NCI-H146 treated with DMSO at 0.1 percent for 48 hours (cell line): ENCODE data around the gene ACTRT3.
"Not testable (repeated sequence)": the region's sequence is repeated elsewhere in the genome, so short reads cannot be mapped to it uniquely, and the experiment has no call there.

ENCODE experiments used
- DNase-seq: peaks from one replicate; lab custom pipeline; 2025; ENCODE audit not compliant: unreplicated experiment; lab: John Stamatoyannopoulos, UW

The ACTRT3 gene

DNA sequence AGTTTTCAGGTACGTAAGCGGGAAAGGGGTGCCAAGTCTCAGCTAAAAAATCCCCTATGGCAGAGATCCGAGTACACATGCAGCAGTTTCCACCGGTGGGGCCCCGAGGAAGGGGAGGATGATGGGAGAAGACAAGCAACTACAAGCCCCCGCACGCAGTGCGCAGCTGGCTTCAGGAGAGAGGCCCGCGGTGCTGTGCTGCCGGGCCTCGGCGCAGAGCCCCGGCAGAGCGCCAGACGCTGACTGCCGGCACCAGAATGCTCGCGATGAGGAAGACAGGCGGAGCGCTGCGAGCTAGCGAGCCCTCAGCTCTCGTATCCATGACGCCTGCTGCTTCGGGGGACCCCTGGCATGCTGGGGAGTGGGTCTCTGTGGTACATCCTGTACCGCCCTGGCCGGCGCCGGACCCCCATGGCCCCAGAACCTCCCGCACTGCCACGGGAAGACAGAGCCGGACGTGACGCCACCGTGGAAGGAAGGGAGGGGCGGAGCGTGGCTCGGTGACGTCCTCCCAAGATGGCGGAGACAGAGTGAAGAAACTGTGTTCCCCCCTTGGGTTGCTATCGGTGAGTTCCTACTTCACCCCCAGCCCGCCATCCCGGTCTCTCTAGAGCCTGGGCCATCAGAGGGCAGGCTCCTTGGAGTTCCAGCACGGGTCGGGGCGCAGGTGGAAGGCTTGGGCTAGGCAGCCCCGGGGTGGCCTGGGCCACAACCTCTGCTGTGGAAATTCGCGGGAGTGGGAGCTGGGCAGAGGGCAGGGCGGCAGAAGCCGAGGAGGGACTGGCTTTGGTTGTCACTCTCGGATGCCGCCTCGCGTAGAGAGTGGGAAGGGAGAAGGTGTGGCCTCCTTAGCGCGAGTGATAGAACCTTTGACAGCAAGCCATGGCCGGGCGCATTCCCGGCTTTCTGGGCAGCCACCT, 3.8 kb upstream of the ACTRT3 start, which contains the start of gene MYNN:
Gene MYNN, plus strand, starts transcription at position 500 of the 920 bp plus-strand sequence. CDS start 900 bp downstream, outside the sequence.
- DNase-seq = peak; percentile 95

DNA sequence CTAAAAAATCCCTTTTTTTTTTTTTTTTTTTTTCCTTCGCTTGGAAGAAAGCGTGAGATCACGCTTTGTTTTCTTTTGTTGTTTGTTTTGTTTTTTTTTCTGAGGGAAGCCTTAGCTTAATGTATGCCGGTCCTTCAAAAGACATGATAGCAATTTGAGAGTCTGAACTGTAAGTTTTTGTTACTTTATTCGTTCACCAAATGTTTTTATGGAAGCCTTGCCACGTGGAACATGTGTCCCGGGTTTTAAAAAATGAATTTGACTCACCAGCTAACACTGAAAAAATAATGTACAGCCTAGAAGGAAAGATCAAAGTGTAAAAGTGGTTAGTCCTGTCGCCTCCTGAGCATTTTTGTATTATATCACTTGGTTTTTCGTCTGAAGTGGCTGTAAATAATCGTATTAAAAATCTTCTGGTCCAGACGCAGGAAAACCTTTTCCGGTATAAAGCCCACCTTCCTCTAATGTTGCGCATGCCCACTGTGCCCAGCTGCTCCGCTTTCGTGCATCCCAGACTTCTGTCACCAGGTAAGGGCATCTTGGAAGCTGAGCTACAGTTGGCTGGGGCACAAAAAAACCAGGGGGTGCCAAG, 3.0 kb upstream of the ACTRT3 start:
- peak; percentile 95 for DNase-seq

DNA sequence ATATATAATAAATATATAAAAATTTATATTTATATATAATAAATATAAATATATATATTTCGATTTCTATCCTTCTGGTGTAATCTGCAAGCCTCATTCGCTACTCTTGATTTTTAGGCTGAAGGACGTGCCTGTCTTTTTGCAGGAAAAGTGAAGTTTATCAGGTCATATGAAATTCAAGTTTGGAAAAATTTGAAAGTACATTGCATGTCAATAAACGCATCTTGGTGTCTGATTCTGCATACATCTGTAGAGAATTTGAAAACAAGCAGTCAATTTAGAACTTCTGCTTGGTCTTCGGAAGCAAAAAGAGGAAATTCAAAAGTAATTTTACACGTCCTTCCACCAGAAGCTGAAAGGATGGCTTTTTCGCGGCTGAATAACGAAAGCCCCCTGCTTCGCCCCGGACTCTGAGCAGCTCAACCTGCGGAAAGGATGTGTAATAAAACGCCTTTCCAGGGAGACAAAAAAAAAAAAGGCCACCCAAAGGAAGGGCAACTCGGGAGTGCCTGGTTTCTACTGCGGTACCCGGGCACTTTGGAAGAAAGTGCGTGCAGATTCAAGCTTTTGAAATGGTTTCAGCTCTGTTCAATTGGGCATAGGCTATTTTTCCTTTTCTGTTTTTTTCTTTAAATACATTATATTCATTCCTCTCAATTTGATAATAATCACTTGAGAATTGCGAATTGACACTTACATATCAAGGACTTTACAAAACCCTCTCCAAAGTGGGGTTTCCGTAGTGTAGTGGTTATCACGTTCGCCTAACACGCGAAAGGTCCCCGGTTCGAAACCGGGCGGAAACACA, 2.3 kb upstream of the ACTRT3 start:
- DNase-seq = peak; percentile 96

DNA sequence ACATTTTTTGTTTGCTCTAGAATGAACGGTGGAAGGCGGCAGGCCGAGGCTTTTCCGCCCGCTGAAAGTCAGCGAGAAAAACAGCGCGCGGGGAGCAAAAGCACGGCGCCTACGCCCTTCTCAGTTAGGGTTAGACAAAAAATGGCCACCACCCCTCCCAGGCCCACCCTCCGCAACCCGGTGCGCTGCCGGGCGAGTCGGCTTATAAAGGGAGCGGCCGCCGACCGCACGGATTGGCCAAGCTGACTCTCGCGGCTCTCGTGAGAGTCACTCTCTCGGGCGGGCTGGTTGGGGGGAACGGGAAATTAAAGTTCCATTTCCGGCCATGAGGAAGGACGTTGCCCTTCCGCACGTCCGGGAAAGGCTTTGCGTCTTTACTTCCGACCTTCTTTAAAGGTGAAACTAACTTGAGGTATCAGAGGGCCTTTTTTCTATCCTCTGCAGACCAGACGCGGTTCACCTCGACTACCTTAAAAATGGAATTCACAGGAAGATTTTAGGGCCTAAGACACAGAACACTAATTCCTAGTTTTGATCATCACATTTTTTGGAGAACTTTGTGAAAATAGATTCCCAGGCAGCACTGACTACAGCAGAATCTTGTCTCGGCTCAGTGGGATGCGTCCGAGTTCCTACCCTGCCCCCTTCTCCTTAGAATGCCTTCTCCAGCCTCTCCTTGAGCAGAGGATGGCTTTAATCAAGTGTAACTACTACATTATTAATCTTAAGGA, 4.3 kb downstream of the ACTRT3 start, which contains the start of gene TERC:
Gene TERC, minus strand, starts transcription at position 179 of the 731 bp plus-strand sequence.
- DNase-seq = peak; percentile 89

DNA sequence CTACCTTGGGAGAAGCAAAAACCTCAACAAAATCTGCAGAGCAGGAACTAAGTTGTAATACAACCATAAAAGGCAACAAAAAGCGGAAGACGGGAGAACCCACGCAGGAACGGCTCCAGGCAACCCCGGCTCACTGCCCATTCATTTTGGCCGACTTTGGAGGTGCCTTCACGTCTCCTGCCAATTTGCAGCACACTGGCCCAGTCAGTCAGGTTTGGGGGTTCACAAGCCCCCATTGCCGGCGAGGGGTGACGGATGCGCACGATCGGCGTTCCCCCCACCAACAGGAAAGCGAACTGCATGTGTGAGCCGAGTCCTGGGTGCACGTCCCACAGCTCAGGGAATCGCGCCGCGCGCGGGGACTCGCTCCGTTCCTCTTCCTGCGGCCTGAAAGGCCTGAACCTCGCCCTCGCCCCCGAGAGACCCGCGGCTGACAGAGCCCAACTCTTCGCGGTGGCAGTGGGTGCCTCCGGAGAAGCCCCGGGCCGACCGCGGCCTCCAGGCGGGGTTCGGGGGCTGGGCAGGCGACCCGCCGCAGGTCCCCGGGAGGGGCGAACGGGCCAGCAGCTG, 5.0 kb downstream of the ACTRT3 start:
- peak; percentile 35 for DNase-seq

DNA sequence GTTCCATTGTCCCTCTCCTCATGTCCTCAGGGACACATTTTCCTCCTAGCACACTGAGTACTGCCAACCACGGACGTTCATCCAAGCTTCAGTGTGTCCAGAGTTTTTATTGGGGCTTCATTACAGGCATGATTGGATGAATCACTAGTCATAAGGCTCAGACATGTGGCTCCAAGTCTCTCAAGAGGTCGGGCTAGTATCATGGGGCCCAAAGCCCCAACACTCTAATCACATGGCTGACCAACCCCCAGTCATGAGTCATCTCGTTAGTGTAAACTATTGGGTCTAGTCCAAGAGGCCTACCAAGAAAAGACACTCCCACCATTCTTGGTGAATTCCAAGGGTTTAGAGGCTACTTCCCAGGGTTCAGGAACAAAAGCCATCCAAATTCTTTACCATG, 8.9 kb downstream of the ACTRT3 start:
- no peak for DNase-seq

DNA sequence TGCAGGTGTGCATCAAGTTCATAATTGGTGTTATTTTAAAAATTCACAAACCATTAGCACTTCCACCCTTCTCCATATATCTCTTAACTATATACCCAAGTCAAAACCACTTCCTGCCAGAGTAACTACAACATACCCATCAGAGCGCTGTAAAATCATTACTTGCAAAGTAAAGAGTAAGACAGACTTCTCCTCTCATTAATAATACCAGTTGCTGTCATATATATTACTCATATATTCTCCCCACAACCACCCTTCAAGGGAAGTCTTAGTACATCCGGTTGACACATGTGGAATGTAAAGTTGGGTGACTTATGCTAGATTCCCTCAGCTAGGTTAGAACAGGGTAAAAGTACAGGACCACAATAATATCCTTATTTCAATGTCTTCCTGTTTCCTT, 10.1 kb downstream of the ACTRT3 start:
- DNase-seq = no peak

DNA sequence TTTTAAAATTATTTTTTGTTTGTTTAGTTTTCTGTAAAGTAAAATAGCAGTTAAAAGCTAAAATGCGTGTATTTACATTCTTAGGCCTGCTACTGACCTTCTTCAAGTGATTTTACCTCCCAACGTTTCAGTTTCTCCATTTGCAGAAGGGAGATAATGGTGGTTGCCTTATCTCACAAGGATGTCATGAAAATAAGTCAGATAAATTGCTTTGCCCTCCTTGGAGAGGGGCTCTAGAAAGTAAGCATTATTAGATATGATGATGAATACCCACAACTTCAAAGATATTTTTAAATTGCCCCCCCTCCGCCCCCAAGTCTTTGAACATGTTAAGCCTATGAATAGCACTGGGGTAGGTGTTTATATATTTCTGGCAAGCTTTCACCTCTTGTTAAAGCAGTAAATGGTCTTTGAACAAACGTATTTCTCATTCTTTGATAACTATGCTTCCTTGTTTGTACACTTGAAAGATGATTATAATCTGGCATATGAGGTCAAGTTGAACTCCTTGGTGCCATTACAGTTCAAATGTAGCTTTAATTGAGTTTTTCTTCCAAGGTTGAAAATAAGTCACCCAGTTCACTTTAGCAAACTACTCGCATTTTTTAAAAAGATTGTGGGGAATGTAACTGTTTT, 10.9 kb downstream of the ACTRT3 start:
- no peak for DNase-seq

DNA sequence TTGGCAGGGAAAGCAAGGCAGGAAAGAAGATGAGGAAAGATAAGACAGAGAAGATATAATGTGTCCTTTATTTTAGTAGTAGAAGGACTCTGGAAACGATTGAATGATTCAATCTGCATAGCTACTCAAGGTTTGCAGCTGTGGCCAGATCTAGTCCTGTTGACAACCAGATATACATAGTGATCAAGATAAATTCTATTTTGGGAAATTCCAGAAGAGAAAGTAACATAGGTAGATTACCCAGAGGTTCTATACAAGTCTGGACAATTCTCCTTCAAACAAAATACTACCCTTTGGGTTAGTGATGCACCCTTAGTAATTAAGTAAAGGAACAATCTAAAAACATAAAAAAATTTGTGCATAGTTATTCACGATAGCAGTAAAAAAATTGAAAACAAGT, 13.9 kb downstream of the ACTRT3 start:
- no peak for DNase-seq

DNA sequence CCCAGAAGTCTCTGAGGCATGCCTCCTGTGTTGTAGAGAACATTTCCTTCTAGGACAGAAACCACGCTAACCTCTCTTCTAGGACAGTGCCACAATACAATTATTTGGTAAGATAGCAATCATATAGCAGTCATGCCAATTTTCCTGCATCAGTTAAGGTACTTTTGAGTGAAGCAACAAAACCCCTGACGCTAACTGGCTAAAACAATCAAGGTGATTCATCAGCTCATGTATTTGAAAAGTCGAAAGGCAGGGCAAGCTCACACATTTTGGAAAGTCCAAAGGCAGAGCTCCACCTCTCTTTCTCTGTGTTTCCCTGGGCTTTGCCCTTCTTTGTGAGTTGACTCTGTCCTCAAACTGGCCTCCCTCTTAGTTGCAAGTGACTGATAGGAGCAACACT, 14.7 kb downstream of the ACTRT3 start:
- no peak for DNase-seq

DNA sequence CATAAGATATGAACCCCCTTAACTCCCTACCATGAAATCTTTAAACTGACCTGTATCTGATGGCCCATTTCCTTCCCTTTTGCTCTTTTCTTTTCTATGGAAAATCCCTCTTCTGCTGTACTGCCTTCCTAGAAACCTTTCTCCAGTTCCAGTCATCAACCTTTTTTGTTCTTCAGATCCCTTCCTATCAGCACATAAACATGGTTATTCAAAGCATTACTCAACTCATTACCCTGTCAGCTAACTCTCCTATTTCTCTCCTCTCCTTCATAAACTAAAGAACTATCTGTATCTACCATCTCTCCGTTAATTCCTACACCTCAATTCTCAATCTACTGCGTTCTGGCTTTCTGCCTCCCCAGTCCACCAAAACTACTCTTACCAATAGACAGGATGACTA, 17.5 kb downstream of the ACTRT3 start:
- DNase-seq = no peak

DNA sequence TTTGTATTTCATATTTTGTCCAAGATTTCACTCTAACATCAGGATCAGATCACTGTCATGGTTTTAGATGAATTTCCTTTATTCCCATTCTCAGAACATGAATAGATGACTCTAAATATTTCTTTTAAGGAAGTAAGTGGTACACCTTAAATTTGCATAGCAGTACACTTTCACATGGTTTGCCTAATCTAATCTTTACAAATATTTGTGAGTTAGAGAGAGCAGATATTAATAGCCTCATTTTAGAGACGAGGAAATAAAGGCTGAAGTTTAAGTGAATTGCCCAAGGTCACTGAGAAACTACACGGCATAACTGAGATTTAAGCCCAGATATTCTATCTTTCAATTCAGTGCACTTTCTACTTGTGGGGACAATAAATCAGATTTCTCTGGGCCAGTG, 18.7 kb downstream of the ACTRT3 start:
- DNase-seq = no peak

DNA sequence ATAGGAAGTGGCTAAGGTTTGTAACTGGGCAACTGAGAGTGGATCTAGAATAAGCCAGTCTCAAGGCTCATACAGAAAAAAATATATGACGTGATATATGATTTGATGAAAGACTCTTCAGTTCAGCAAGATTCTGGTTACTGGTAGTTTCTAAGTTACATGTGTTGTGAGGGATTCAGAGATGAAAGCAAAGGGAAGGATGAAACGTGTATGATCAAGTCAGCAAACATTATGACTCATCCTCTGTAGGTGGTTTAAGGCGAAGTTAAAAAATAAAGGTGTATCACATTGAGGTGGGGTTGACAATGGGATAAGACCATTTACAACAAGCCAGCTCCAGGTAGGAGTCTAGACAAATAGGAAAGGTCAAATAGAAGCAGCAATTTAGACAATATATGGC, 20.7 kb downstream of the ACTRT3 start:
- DNase-seq = no peak

DNA sequence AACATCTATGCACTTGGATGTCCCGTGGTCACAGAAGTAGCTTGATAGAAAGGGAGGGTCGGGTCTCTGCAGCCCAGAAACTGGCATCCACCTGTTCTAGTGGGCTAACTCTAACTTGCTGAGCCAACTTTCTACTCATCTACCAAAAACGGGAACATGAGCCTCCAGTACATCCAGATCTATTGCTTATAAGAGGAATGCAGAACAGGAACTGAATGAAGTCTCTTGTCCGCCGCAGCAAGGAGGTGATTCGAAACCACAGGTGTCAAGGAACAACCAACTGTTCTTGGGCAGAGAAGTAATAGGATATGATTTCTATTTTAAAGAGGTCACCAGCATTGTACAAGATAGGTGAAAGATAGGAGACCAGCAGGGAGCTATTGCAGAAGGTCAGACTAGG, 22.4 kb downstream of the ACTRT3 start:
- DNase-seq = no peak

DNA sequence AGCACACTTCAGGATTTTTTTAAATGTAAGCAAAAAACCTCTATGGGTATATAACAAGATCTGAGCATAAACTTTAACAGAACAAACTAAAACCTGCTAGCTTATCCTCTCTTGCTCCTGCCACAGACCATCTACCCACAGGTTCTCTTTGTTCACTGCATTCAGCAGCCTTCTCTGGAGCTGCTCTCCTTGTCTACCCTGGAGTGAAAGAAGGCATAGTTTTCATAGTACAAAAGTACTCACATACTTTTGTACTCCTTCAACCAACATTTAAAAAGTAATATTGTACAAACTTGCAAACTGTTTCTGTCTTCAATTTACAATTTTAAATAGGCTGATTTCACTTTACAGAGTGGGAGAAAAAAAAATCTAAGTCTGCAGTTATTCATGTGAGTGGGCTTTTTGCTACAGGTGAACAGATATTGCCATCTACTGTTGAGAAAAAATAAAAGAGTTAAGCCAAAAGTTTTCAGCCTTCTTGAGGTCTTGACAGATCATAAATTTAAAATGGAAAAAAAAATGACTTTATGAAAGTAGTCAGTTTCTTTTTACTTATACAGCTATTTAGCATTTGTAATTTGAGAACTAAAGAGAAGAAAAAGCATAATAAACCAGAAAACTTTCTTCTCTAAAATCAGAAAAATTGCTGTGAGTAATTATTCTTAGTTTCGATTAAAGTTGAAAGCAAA, 24.9 kb downstream of the ACTRT3 start:
- DNase-seq = no peak

DNA sequence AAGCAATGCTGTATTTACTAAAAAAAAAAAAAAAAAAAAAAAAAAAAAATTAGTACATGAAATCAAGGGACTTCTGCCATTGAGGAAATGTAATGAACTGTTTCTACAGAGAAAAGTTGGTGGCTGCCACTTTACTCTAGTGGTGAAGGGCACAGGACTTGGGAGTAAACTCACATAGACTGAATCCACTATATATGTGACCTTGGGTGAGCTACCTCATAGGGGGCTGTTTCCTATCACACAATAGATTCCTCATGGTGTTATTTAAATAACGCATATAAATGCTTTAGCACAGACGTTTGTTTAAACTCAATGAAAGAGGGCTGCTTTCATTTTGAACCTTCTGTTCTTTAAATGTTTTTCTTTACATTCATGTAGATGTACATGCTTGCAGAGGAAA, 30.3 kb downstream of the ACTRT3 start:
- no peak for DNase-seq

DNA sequence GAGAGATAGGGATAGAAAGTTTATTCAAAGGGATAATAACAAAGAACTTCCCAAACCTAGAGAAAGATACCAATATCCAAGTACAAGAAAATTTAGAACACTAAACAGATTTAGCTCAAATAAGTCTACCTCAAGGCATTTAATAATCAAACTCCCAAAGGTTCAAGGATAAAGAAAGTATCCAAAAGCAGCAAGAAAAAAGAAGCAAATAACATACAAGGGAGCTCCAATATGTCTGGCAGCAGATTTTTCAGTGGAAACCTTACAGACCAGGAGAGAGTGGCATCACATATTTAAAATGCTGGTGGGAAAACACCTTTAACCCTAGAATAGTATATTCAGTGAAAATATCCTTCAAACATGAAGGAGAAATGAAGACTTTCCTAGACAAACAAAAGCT, 37.5 kb downstream of the ACTRT3 start:
- DNase-seq = not testable (repeated sequence)

DNA sequence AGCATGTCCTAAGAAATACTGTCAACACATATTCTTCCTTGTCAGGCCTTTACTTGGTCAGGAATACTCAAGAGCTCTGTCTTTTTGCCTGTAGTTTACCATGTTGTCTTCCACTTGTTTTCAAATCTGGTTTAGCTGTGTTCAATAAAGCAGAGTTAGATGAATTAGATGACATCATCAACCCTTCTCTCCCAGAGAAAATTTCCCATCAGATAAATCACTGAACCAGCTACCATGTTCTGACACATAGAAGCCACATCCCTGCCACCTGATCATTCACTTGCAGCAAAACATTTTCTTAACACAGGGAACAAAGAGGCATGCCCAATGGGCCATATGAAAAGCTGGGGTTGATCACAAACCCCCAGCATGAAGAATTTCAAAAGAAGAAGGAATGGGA, 46.6 kb downstream of the ACTRT3 start:
- DNase-seq = no peak

DNA sequence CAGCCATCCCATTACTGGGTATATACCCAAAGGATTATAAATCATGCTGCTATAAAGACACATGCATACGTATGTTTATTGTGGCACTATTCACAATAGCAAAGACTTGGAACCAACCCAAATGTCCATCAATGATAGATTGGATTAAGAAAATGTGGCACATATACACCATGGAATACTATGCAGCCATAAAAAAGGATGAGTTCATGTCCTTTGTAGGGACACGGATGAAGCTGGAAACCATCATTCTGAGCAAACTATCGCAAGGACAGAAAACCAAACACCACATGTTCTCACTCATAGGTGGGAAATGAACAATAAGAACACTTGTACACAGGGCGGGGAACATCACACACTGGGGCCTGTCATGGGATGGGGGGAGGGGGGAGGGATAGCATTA, 50.9 kb downstream of the ACTRT3 start:
- not testable (repeated sequence) for DNase-seq
